Gastroesophageal sphincter (tissue), 4 donors: ENCODE data around the gene PLEKHA7. TPM values are rescaled to one million over a fixed set of nuclear protein-coding genes. Genes with fewer than 3 reads are reported as not detected.

ENCODE experiments used
- ATAC-seq: fragments of 150-250 bp; one replicate; pipeline ENCODE4 v1.9.1; 2016; ENCODE audit warnings: mild to moderate bottlenecking, moderate library complexity
- H3K27ac ChIP-seq, 4 donors: fragments of 200-600 bp; sonication (generic) in 3 of 4; 1 replicate in 3 of 4; 2 replicates in 1 of 4; pipeline ENCODE4 v1.5.1; 2016 to 2019
- H3K27me3 ChIP-seq: fragments of 200-600 bp; sonication (generic); one replicate; pipeline ENCODE4 v1.5.1; 2019
- H3K36me3 ChIP-seq, 2 donors: fragments of 200-600 bp; sonication (generic); one replicate each; pipeline ENCODE4 v1.5.1; 2019; ENCODE audit warnings: control low read depth in 1 of 2
- H3K4me1 ChIP-seq, 3 donors: fragments of 200-600 bp; sonication (generic); 1 replicate in 2 of 3; 2 replicates in 1 of 3; pipeline ENCODE4 v1.5.1; 2016 to 2019; ENCODE audit warnings: control low read depth in 2 of 3
- H3K4me3 ChIP-seq, 2 donors: fragments of 200-600 bp; sonication (generic); one replicate each; pipeline ENCODE4 v1.5.1; 2019; ENCODE audit warnings: mild to moderate bottlenecking in 1 of 2, moderate library complexity in 1 of 2
- H3K9me3 ChIP-seq, 3 donors: fragments of 200-600 bp; sonication (generic); one replicate each; pipeline ENCODE4 v1.5.1; 2017 to 2019; ENCODE audit warnings: control low read depth in 2 of 3
- EP300 ChIP-seq: sonication (generic); formaldehyde crosslinking; IDR thresholded peaks from one replicate; pipeline ENCODE4 v1.6.1; 2017; ENCODE audit warnings: antibody characterized with exemption, mild to moderate bottlenecking
- POLR2A ChIP-seq, 2 donors: fragments of 450-650 bp; IDR thresholded peaks; one replicate each; pipeline ENCODE4 v1.6.1; 2017; ENCODE audit warnings: antibody characterized with exemption in 2 of 2, mild to moderate bottlenecking in 2 of 2, moderate library complexity in 1 of 2
- POLR2AphosphoS5 ChIP-seq: sonication (generic); formaldehyde crosslinking; IDR thresholded peaks from one replicate; pipeline ENCODE4 v1.6.1; 2017; ENCODE audit warnings: antibody characterized with exemption
- WGBS, 2 donors: methylation state at CpG; one replicate each; pipeline ENCODE4 v1.1.5; 2018; ENCODE audit warnings: low coverage in 1 of 2; 5-methylcytosine and 5-hydroxymethylcytosine counted together
- total RNA-seq, 4 donors: library from RNA; depleted of rRNA; stranded (reverse); fragments of >200 nt; gene quantifications; one replicate each; pipeline ENCODE4 v1.1.0, GENCODE V29; 2016
- TF ChIP-seq, protein P1 (sequence below), 4 experiments: fragments of 200-600 bp in 2 of 4; fragments of 450-650 bp in 2 of 4; sonication (generic) in 1 of 4; IDR thresholded peaks; one replicate each; pipeline ENCODE4 v1.5.1; 2017 to 2019; ENCODE audit warnings: antibody characterized with exemption in 4 of 4, mild to moderate bottlenecking in 2 of 4, moderate library complexity in 2 of 4

PLEKHA7 gene
- total RNA-seq, 4 donors from 2014 or later = 8.6 to 13.2 (median 12.2) TPM

DNA sequence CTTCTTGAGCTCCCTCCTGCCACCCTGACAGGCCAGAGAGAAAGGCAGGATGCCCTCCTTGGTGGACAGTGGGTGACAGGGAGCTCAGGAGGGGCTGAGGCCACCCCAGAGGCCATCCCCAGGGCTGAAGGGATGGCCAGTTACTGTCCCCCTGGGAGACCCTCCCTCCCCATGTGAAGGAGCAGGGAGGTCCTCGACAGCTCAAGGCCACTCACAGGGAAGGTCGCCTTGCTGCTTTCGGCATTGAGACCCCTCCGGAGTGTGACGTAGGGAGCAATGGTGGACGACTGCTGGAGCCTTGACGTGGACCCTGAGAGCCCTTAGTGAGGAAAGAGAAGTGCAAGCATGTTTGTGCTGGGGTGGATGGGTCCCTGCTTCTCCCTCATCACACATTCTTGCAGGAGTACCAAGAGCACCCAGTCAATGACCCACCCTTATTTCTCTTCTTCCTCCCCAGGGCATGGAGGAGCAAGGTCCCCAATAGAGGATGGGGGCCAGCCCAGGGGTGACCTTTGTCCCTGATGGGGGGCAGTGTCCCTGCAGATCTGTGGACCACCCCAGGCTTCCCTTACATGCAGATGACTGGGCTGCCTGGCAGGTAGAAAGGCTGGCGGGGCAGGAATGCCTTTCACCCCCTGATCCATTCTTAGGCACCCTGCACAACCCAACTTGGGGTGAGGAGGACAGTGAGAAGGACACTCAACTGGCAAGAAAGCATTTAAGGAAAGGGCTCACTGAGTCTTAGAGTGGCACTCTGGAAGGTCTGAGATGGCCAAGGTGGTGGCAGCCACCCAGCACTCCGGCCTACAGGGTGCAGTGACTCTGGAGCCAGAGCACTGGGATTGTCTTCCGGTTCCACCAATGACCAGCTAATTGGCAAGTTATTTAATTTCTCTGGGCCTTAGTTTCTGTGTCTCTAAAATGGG, 224.4 kb downstream of the PLEKHA7 start:
- no peaks in the 10 kb centered on the region for H3K9me3 ChIP-seq
- ATAC-seq = no peak
- H3K4me1 ChIP-seq = peaks cover 0 to 24% (median 0%) of the 10 kb centered on the region in 3 donors
- H3K27me3 ChIP-seq = no peaks in the 10 kb centered on the region
- no peak overlapping the region for H3K4me3 ChIP-seq
- TF ChIP-seq POLR2A (IDR thresholded peaks at IDR 0.05) (no peak), EP300 (no peak), POLR2AphosphoS5 (no peak)
- TF ChIP-seq, protein P1, sequence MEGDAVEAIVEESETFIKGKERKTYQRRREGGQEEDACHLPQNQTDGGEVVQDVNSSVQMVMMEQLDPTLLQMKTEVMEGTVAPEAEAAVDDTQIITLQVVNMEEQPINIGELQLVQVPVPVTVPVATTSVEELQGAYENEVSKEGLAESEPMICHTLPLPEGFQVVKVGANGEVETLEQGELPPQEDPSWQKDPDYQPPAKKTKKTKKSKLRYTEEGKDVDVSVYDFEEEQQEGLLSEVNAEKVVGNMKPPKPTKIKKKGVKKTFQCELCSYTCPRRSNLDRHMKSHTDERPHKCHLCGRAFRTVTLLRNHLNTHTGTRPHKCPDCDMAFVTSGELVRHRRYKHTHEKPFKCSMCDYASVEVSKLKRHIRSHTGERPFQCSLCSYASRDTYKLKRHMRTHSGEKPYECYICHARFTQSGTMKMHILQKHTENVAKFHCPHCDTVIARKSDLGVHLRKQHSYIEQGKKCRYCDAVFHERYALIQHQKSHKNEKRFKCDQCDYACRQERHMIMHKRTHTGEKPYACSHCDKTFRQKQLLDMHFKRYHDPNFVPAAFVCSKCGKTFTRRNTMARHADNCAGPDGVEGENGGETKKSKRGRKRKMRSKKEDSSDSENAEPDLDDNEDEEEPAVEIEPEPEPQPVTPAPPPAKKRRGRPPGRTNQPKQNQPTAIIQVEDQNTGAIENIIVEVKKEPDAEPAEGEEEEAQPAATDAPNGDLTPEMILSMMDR (IDR thresholded peaks at IDR 0.05) = no peak
- peaks cover 0 to 37% of the 10 kb centered on the region in 2 donors for H3K36me3 ChIP-seq
- WGBS, 2 donors = 93 to 94% methylated on average over 2 of the region's 10 CpGs
- no peak overlapping the region for H3K27ac ChIP-seq

DNA sequence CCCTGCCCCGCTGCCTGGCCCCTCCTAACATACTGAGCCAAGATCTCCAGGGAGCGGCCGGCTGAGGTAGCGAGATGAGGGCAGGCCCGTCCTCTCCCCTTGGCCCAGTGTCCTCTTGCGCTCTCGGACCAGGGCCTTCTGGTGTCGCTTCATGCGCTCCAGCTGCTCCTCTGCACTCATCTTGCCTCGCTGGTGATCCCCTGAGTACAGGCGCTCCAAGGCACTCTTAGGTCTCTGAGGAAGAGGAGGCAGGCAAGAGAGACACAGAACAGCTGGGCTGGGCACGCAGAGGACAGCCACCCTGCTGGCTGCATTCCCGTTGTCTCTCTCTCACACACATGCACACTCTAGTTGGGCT, 225.2 kb downstream of the PLEKHA7 start:
- H3K27ac ChIP-seq = no peak overlapping the region

DNA sequence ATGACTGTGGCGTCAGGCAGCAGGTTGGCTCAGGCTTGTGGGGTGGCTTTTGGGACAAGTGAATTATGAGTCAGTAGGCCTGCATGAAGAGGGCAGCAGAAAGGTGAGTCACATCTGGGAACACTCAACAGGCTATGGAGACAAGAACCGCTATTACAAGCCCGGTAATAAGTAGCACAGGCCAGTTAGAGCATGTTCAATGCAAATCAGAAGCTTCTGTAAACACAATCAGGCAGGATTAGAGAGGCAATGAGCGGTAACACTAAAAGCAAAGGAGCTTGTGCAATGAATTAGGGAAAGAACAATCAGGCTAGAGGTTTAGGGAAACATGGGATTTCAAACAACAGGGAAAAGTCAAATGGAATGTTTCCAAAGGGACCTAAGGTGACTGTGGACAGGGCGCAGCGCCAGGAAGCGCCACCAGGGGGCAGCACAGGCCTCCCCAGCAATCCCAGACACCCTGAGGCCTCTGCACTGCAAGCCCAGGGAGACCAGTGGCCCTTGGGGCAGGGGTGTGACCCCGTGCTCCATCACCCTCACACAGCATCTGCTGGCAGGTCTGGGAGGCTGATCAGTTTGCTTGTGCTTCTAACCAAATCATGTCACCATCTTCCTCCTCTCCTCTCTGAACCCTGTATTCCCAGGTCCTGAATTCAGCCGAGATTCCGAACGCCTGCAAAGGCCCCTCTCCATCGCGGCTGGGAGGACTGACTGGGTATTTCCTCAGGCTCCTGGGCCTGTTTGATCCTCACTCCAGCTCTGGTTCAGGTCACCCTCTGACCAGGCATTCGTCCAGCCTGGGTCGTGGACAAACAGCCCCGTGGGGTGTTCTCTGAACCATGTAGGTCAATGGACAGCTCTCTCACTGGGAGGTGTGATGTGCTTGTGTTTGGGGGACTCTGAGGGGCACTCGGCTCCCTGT, 225.8 kb downstream of the PLEKHA7 start:
- no peaks in the 10 kb centered on the region for H3K9me3 ChIP-seq
- H3K4me1 ChIP-seq = peaks cover 0 to 24% (median 0%) of the 10 kb centered on the region in 3 donors
- peaks cover 0 to 27% of the 10 kb centered on the region in 2 donors for H3K36me3 ChIP-seq
- TF ChIP-seq EP300 = no peak
- TF ChIP-seq POLR2A (IDR thresholded peaks at IDR 0.05) = no peak
- TF ChIP-seq, protein P1 (IDR thresholded peaks at IDR 0.05) = peak; percentile 66 to 97 (median 82)
- TF ChIP-seq POLR2AphosphoS5 = peak; percentile 44
- WGBS, 2 donors = 29 to 42% methylated on average over 6 to 8 of the region's 17 CpGs
- H3K27ac ChIP-seq = no peak overlapping the region
- H3K4me3 ChIP-seq = no peak overlapping the region
- peak; percentile 38 for ATAC-seq
- H3K27me3 ChIP-seq = no peaks in the 10 kb centered on the region

More for the DNA sequence above, 225.2 kb downstream of the PLEKHA7 start:
- no peak for ATAC-seq
- H3K9me3 ChIP-seq = no peaks in the 10 kb centered on the region
- no peaks in the 10 kb centered on the region for H3K27me3 ChIP-seq
- TF ChIP-seq, protein P1 (IDR thresholded peaks at IDR 0.05) = no peak
- TF ChIP-seq POLR2A (IDR thresholded peaks at IDR 0.05) (no peak), POLR2AphosphoS5 (no peak), EP300 (no peak)
- H3K36me3 ChIP-seq = peaks cover 0 to 33% of the 10 kb centered on the region in 2 donors
- peaks cover 0 to 24% (median 0%) of the 10 kb centered on the region in 3 donors for H3K4me1 ChIP-seq
- 90% methylated on average over 2 of the region's 13 CpGs; no CpG with 5 or more reads in 1 of the 2 donors for WGBS, 2 donors
- no peak overlapping the region for H3K4me3 ChIP-seq

DNA sequence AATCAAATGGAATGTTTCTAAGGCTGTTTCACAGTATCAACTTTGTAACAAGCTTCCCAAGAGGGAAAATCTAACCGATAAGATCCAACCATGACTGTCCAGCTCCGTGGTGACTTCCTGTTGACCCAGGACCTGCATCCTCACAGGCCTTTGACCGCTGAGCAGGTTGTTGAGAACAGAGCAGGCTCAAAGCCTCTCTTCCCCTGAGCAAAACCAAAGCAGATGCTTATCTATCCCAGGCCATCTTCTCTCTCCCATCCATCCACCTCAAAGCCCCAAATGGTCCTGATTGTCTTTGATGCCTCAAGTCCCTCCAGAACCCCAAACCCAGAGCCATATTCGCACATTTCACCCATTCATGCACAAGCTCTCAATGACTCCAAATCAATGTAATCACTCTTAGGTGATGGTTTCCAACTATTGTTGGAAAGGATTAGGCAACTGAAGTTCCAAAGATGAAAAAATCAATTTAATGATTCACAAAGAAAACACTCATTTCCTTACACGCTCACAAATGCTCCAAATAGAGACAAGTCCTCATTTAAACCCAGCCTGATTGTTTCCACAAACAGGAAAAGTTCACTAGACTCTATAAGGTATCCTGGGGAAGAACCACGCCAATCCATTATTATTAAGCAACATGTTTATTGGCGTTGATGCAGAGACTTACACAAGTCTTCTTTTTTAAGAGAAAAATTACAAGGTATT, 227.0 kb downstream of the PLEKHA7 start:
- 68 to 75% methylated on average over 6 to 7 of the region's 7 CpGs for WGBS, 2 donors

More for the DNA sequence above, 227.0 kb downstream of the PLEKHA7 start:
- no peak overlapping the region for H3K4me3 ChIP-seq
- ATAC-seq = no peak
- peaks cover 0 to 37% of the 10 kb centered on the region in 2 donors for H3K36me3 ChIP-seq
- TF ChIP-seq EP300 = no peak
- TF ChIP-seq POLR2AphosphoS5 = no peak
- TF ChIP-seq, protein P1 (IDR thresholded peaks at IDR 0.05) = no peak
- TF ChIP-seq POLR2A (IDR thresholded peaks at IDR 0.05) = no peak
- H3K27me3 ChIP-seq = no peaks in the 10 kb centered on the region
- no peaks in the 10 kb centered on the region for H3K9me3 ChIP-seq
- H3K4me1 ChIP-seq = peaks cover 0 to 24% (median 0%) of the 10 kb centered on the region in 3 donors
- H3K27ac ChIP-seq = no peak overlapping the region
